Stimulated activated CD8-positive, alpha-beta memory T cell treated with anti-CD3 and anti-CD28 coated beads, Interleukin-4, amount 100 ng/mL, for 24 hours (primary cell): ENCODE measurements around the gene THNSL1.

Source experiments
- DNase-seq: peaks from one replicate; pipeline ENCODE4 v3.0.0-alpha.2; 2020; ENCODE audit warnings: low read depth

Gene THNSL1

DNA sequence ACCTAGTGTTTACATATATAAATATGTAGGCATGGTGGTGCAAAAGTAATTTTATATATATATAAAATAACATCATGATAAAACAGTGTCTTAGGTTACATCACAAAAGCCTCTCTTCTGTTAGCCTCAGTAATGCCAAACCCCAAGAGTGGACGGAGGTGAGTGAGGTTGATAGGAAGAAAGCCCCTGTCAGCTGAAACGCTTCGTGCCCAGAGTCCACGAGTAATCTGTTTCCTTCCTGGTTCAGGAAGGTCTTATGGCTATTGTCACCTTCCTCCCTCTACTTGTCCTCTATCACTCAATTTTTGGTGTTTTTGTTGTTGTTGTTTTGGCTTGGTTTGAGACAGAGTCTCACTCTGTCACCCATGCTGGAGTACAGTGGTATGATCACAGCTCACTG is 41.5 kb downstream of the THNSL1 start:
- DNase-seq = no peak

DNA sequence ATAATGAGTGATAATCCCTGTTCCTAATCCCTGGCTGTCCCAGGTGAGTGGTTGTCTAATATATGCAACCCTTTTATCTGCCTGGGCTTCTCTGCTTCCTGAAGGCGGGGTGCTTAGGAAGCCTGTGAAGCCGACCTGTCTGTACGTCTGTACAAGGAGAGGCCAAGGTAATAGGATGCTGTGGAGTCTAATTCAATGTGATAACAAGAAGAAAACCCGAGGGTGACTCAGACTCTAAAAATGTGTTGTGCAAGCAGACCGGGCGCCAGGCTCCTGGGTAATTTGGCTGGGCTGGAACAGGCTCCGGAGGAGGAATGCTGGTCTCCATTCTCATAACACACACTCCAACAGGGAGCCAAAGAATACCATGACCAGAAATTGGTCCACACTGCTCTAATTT is 43.6 kb downstream of the THNSL1 start:
- DNase-seq = no peak

DNA sequence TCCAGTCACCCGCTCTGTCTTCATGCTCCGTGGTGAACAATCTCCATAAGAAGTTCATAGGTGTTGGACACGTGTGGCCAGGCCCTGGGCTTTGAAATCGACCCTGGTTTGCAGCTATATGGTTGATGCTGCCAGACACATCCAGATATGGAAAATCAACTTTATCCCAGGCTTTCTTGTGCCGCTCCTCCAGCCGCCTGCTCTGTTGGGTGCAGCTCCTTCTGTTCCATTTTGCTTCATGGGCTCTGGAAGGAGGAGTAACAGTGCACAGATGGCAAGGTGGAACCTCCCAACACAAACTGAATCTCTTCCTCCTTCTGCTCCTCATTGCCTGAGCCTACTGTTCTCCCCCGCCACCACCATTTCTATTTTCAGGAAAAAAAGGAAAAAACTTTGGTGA is 44.7 kb downstream of the THNSL1 start:
- DNase-seq = no peak

DNA sequence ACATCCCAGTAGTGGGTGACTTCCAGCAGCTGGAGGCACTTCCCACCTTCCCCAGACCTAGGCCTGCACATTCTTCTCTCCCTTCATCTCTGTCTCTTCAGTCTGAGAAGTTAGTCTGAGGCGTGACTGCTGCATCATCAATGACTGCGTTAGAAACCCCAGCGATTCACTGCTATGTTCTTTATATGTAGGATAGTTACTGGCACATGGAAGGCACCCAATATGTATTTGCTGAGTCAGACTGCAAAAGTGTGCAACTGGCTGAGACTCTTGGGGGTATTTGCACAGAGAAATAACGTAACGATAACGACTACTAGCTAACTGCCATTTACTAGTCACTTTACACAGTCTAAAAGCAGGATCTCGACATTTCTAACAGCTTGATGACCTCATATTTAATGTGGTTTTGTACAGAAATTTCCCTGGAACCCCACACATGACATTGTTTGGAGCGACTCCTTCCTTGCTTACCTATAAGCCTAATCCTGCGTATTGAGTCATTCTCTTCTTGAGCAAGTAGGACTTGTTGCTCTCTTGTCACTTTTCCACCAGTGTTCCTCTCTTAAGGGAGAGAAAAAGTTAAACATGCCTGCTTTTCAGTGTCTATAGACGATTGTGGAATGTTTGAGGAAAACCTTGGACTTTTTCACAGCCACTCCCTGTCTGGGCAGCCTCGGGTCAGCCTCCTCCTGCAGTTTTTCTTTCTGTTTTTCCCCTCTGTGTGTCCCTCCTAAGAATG is 45.5 kb downstream of the THNSL1 start:
- DNase-seq = no peak

DNA sequence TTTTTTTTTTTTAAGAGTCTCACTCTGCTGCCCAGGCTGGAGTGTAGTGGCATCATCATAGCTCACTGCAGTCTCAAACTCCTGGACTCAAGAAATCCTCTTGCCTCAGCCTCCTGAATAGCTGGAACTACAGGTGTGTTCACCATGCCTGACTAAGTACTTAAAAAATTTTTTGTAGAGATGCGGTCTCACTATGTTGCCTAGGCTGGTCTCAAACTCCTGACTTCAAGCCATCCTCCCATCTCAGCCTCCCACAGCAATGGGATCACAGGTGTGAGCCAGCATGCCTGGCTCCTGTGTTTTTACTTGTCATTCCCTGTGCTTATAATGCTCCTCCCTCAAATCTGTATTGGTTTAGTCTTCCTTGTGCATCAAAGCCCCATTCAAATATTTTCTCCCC is 46.7 kb downstream of the THNSL1 start:
- no peak for DNase-seq

DNA sequence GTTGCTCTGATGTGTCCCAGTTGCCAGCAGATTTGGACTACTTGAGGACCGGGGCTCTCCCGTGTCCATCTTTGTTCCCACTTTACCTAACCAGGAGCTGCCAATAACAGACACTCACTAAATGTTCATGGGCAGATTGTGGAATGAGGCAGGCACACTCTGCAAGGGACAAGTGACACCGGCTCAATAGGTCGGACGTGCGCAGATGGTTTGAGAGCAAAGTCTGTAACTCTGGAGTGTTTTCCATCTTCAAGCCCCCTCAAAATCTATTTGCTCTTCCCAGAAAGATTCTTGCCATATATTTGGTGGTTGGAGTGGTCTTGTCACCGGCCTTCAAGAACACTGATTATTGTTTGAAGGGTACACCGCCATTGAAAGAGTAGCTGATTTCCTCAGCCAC is 47.2 kb downstream of the THNSL1 start:
- no peak for DNase-seq

DNA sequence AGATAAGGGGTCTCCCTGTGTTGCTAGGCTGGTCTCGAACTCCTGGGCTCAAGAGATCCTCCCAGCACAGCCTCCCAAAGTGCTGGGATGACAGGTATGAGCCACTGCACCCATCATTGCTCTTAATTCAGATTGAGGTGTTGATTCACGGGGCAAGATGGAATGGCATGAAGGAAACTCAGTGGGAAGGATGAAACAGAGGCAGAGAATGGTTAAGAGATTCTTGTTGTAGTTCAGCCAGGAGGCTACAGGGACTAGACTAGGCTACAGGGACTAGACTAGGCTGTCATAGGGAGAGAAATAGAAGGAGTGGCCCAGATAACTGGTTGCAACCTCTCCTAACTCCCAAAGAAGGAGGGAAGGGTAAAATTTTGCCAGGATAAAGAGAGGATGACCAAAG is 48.0 kb downstream of the THNSL1 start:
- no peak for DNase-seq

DNA sequence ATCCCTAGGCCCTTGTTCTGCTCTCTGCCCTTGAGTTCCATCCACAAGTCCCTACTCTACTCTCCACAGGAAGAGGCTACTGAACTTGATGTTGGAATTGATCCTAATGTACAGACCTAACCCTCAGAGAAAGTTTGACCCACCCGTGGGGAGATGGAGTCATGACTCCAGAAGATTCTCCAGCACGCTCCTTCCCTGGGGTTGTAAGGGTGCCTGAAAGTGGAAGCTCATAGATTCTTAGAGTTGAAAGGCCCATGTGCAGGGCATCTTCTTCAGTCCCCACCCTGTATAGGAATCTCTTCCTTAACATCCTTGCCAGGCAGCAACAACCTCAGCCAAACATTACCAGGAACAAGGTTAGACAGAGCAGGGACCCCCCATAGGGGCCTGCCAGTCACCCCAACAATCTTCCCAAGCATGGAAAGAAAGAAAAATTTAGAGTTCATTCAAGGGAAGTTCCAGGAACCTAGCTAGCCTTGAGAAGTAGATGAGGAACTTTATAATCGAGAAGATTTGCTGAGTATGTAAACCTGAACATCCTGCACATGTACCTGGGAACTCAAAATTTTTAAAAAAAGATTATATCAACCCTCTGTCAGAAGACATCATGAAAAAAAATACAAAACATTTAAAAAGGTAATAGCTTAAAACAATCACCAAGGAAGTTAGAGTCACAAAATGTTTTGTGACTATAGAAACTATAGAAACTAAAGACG is 49.5 kb downstream of the THNSL1 start:
- DNase-seq = no peak

DNA sequence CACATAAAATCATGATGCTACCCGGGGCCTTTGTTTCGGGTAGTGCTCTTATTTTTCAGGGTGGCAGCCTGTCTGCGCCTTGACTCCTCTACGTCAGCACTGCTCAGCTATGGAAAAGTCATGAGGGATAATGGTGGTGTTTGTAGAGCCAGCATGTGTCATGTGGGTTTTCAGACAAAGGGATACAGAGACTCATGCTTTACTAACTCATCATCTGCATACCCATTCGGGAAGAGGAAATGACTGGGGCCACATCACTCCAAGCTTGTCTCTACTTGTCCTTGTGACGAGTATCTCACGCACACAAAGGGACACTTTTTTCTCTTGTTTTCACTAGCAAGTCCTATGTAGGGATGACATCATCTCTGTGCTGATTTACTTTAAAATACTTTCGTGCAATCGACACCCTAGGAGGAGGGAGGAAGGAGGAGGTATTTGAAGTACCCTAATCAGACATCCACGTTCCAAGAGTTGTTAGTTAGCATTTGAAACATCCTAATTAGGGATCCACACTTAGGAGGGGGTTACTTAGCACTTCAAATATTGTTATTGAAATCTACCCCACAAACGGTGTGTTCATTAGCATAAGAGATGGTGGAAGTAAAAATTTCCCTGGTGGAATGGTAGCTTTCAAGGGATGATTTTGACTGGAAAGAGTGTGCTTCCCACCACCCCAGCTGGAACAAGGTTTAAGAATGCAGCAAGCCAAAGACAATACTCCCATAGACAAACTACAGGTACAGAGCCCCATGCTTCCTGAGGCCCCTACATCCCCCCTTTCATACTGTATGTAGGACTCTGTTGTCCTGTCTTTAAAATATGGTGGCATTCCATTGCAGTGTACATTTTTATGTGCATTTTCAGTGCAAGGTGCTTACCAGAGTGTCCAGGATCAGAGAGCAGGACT is 52.0 kb downstream of the THNSL1 start:
- no peak for DNase-seq

DNA sequence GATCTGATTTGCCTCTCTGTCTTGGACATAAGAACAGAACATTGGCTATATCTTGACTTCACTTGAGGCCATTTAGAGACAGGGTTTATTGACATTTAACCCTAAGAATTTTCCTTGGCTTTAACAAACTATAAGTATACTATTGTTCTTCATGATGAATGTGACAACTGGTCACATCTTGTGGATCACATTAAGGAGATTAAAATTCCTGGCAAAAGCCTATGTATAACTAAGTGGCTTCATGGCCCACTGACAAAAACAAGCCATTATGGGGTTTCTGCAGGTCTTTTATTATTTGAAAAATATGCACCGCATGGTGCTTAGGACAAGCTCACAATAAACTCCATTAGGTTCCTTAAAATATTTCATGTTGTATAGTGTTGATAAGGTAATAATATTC is 54.8 kb downstream of the THNSL1 start:
- no peak for DNase-seq

DNA sequence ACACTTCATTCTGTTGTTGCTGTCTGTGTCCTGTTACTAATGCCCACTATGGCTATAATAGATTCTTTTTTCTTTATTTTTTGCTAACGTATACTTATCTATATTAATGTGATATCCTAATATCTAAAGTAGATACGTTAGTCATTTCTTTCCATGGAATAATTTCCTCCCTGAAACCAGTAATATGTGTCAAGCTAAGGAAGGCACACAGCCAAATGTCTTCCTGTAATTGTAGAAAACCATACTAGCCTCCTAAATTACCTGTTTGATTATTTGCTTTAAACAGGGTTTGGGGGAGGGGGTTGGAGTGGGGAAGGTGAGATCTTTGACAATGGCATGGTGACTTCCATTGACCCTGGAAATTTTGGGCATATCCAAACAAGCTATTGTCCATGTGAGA is 56.4 kb downstream of the THNSL1 start:
- DNase-seq = no peak

DNA sequence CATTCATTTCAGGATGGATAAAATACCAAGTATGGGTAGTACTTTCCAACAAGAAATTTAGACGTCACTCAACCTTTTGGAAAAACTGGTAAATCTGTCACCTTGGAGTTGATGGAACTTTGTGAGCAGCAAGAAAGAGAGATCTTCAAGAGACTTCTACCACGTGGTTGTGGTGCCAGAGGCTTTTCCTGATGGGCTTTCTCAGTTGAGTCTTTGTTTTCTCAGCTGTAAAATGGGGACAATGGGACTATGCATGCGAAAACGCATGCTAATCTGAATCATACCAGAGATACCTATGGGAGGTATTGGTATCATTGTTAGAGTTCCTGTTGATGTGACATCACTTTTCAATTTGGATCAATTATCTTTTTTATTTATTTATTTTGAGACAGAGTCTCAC is 59.4 kb downstream of the THNSL1 start:
- no peak for DNase-seq
